ENCODE results near the gene SEC14L3.
"Not testable (repeated sequence)": the region's sequence is repeated elsewhere in the genome, so short reads cannot be mapped to it uniquely, and the experiment has no call there.

The SEC14L3 gene

DNA sequence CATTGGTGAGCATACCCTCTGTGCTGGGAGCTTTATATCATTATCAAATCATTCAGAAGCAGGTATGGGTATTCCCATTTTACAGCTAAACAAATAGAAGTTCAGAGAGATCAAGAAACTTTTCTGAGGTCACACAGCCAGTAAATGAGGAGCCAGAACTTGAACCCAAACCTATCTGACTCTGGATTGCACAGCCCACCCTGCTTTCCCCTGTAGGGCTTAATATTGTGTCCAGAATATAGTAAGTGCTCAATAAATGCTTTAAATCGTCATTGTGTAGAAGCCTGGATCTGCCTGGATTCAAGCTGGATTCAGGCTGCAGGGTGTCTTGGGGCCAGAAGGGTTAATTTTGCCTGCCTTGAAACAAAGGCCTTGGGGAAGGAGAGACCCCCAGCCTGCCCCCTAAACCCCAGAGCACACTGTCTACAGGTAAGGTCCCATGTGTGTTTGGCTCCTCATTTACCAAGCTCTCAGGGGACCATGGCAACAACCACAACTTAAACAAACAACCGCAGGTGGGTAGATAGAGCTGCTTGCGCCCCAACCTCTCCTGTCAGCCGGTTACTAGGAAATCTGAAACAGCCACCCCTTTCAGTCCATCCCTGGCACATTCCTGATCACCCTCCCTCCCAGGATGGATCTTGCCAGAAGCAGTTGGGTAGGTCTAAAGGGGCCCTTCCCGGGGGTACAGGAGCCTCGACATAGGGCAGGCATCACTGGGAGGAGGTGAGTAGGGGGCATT lies 3.0 kb upstream of the SEC14L3 start:
- no peaks in the 10 kb centered on the region for H3K9me3 ChIP-seq
- H3K4me3 ChIP-seq: no peak overlapping the region
- no peaks in the 10 kb centered on the region for H3K4me1 ChIP-seq
- in situ Hi-C loops (cut with MboI; ENCODE audit: low sequenced_read_pairs): no loop called here
- DNase-seq (ENCODE audit: low spot score in 2 of 2): no peak
- H3K27me3 ChIP-seq (ENCODE audit: low read depth): peaks cover 40% of the 10 kb centered on the region
- H3K36me3 ChIP-seq (replicated peaks): no peaks in the 10 kb centered on the region

DNA sequence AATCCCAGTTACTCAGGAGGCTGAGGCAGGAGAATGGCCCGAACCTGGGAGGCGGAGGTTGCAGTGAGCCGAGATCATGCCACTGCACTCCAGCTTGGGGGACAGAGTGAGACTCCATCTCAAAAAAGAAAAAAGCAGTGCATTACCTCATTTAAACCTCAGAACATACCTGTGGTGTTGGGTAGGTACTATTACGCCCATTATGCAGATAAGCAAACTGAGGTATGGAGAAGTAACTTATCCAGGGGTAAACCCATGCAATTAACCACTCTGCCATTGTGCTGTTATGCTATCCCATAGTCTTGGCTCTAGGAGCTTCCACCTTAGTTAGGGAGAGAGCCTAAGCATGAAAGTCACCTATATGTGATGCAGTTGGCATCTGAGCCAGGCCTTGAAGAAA lies 2.3 kb upstream of the SEC14L3 start:
- peaks cover 40% of the 10 kb centered on the region for H3K27me3 ChIP-seq (ENCODE audit: low read depth)
- no peaks in the 10 kb centered on the region for H3K4me1 ChIP-seq
- H3K36me3 ChIP-seq (replicated peaks): no peaks in the 10 kb centered on the region
- no peaks in the 10 kb centered on the region for H3K9me3 ChIP-seq
- H3K4me3 ChIP-seq: no peak overlapping the region
- in situ Hi-C loops (cut with MboI; ENCODE audit: low sequenced_read_pairs): no loop called here
- no peak for DNase-seq (ENCODE audit: low spot score in 2 of 2)

DNA sequence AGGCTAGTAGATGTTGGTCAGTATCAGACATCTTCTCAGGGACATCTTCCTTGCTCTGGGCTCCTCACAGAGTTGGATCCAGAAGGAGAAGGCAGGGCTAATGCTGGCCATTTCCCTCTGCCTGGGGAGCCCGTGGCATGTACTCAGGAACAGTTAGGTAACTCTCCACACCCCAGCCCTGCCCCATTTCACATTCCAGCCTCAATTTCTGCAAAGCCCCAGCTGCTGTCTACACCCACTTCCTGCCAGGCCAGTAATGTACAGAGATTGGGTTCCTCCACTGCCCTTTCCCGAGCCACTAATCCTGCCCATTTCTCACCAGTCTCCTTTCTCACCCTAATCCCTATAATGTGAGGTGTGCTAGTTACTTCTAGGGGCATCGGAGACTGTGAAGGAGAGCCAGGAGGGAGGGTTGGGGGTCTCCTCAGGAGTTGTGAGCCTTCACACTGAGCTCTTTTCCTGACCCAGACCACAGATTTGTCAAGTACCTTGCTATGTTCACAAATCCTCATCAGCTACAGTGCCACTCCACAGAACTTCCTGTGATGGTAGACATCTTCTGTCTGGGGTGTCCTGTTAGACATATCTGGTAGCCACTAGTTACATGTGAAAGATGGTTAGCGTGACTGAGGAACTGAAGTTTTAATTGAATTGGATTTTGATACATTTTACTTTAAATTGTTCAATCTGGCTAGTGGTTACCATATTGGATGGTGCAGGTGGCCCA lies 1.3 kb upstream of the SEC14L3 start:
- in situ Hi-C loops (cut with MboI; ENCODE audit: low sequenced_read_pairs): no loop called here
- Histone ChIP-seq H3K9me3 (no peaks in the 10 kb centered on the region), H3K4me3 (no peak overlapping the region), H3K4me1 (no peaks in the 10 kb centered on the region), H3K36me3 (replicated peaks) (no peaks in the 10 kb centered on the region), H3K27me3 (ENCODE audit: low read depth) (peaks cover 33% of the 10 kb centered on the region)
- no peak for DNase-seq (ENCODE audit: low spot score in 2 of 2)

DNA sequence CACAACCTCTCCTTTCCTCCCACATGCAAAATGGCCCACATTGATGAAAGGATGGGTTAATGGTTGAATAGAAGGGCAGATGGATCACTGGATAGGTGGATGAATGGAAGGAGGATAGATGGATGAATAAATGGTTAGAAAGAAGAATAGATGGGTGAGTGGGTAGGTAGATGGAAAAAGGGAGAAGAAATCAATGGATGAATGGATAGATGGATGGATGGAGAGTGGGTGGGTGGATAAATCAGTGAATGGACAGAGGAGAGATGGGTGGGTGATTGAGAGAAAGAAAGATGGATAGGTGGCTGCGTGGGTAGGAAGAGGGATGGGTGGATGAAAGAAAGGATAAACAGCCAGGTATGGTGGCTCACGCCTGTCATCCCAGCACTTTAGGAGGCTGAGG lies 1.2 kb downstream of the SEC14L3 start:
- peaks cover 26% of the 10 kb centered on the region for H3K27me3 ChIP-seq (ENCODE audit: low read depth)
- H3K4me3 ChIP-seq: no peak overlapping the region
- no peaks in the 10 kb centered on the region for H3K4me1 ChIP-seq
- in situ Hi-C loops (cut with MboI; ENCODE audit: low sequenced_read_pairs): no loop called here
- H3K9me3 ChIP-seq: no peaks in the 10 kb centered on the region
- DNase-seq (ENCODE audit: low spot score in 2 of 2): no peak
- no peaks in the 10 kb centered on the region for H3K36me3 ChIP-seq (replicated peaks)

DNA sequence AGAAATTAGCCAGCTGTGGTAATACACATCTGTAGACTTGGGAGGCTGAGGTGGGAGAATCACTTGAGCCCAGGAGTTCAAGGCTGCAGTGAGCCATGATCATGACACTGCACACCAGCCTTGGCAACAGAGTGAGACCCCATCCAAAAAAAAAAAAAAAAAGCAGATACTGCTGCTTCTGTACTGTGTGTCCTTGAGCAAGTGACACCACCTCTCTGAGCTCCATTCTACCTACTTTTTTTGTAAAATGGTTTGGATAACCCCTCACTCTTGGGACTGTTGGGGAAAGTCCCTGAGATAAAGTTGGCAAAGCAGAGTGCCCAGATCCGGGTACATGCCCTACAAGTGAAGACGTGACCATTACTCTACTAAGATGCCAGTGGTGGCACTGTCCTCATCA lies 2.7 kb downstream of the SEC14L3 start:
- Histone ChIP-seq H3K4me1 (no peaks in the 10 kb centered on the region), H3K4me3 (no peak overlapping the region), H3K9me3 (no peaks in the 10 kb centered on the region), H3K27me3 (ENCODE audit: low read depth) (peaks cover 20% of the 10 kb centered on the region), H3K36me3 (replicated peaks) (no peaks in the 10 kb centered on the region)
- in situ Hi-C loops (cut with MboI; ENCODE audit: low sequenced_read_pairs): no loop called here
- DNase-seq (ENCODE audit: low spot score in 2 of 2): no peak

DNA sequence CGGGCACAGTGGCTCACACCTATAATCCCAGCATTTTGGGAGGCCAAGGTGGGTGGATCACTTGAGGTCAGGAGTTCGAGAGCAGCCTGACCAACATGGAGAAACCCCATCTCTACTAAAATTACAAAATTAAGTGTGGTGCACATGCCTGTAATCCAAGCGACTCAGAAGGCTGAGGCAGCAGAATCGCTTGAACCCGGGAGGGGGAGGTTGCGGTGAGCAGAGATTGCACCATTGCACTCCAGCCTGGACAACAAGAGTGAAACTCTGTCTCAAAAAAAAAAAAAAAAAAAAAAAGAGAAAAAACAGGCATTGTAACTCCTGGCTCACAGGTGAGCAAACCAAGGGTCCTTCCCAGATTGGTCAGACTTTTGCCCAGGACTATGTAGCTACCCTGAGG lies 11.3 kb downstream of the SEC14L3 start:
- H3K36me3 ChIP-seq (replicated peaks); DNase-seq (ENCODE audit: low spot score in 2 of 2); H3K27me3 ChIP-seq (ENCODE audit: low read depth); H3K9me3 ChIP-seq; in situ Hi-C loops (cut with MboI; ENCODE audit: low sequenced_read_pairs); H3K4me3 ChIP-seq; H3K4me1 ChIP-seq: not testable (repeated sequence)

DNA sequence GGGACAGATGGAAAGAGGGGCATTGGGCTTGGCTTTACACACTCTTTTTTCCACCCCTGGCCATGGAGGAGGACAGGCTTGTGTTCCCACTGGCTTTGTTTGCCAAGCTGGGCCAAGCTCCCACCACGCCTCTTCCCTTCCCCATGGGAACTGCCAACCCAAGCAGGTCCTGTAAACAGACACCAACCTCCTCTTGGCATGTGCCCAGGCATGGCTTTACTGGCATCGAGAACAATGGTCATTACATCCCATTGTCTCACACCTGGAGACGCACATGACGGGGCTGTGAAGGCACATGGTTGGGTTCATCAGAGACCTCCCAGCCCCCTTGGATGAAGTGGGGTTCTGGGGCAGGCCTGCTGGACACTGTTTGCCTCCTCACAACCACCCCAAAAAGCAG lies 11.7 kb downstream of the SEC14L3 start:
- in situ Hi-C loops (cut with MboI; ENCODE audit: low sequenced_read_pairs): no loop called here

DNA sequence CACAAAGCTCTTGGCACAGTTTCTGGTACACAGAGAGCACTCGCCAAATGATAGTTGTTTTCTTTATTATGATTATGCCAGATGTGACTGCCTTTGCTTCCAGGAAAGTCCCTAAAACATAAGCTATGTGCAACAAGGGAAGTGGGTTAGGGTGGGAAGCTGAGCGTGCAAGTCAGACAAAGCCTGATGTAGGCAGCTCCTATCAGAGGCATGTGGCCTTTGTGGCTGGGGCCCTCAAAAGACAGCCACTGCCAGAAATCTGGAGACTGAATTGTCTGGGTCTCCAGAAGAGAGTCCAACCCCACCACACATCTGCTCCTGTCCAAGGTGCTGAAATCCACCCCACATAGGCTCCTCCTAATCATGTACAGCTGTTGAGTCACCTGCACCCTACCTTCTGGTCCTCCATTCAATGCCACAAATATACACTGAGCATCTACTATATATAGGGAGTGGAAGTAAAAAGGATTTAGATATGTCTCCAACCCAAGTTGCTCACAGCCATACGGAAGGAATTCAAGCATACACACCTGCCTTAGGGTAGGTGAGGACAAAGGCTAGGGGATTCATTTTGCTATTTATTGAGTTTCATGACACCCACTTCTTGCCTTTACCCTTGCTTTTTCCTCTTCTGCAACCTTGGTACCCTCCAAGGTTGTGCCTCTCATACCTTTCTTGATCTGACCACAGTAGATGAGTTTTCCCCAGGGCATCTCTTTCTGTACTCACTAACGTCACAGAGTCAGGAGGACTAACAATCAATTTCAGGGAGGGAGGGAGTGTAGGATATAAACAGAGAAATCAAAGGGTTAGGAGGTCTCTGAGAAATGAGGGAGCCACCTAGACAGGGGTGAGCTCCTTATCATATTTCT lies 12.4 kb downstream of the SEC14L3 start:
- peak in 1 of 2 experiments; percentile 58 for DNase-seq (ENCODE audit: low spot score in 2 of 2)
- no peak overlapping the region for H3K4me3 ChIP-seq
- no peaks in the 10 kb centered on the region for H3K36me3 ChIP-seq (replicated peaks)
- in situ Hi-C loops (cut with MboI; ENCODE audit: low sequenced_read_pairs): no loop called here
- H3K27me3 ChIP-seq (ENCODE audit: low read depth): no peaks in the 10 kb centered on the region
- no peaks in the 10 kb centered on the region for H3K9me3 ChIP-seq
- H3K4me1 ChIP-seq: no peaks in the 10 kb centered on the region

More for the DNA sequence above, 11.7 kb downstream of the SEC14L3 start:
- H3K27me3 ChIP-seq (ENCODE audit: low read depth): no peaks in the 10 kb centered on the region
- no peaks in the 10 kb centered on the region for H3K9me3 ChIP-seq
- no peak for DNase-seq (ENCODE audit: low spot score in 2 of 2)
- H3K4me1 ChIP-seq: no peaks in the 10 kb centered on the region
- H3K4me3 ChIP-seq: no peak overlapping the region
- no peaks in the 10 kb centered on the region for H3K36me3 ChIP-seq (replicated peaks)

DNA sequence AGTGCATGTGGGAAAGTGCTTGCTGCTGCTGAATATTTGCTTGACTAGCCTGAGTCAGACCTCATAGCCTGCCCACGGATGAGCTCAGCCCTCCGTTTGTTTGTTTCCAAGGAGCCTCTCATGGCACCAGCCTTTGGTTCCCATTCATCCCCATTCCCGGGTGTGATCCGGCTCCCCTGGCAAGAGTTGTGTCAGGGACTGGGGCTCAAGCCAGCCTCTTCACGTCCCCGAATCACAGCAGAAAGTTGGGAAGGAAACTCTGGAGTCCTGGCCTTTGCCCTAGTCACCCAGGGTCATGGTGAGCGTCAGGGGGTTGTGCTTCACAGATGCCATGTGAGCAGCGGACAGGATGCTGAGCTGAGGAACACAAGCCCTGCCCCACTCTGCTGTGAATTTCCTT lies 13.8 kb downstream of the SEC14L3 start:
- H3K27me3 ChIP-seq (ENCODE audit: low read depth): no peaks in the 10 kb centered on the region
- no peak for DNase-seq (ENCODE audit: low spot score in 2 of 2)
- H3K36me3 ChIP-seq (replicated peaks): no peaks in the 10 kb centered on the region
- in situ Hi-C loops (cut with MboI; ENCODE audit: low sequenced_read_pairs): no loop called here
- no peaks in the 10 kb centered on the region for H3K9me3 ChIP-seq
- H3K4me3 ChIP-seq: no peak overlapping the region
- H3K4me1 ChIP-seq: no peaks in the 10 kb centered on the region

DNA sequence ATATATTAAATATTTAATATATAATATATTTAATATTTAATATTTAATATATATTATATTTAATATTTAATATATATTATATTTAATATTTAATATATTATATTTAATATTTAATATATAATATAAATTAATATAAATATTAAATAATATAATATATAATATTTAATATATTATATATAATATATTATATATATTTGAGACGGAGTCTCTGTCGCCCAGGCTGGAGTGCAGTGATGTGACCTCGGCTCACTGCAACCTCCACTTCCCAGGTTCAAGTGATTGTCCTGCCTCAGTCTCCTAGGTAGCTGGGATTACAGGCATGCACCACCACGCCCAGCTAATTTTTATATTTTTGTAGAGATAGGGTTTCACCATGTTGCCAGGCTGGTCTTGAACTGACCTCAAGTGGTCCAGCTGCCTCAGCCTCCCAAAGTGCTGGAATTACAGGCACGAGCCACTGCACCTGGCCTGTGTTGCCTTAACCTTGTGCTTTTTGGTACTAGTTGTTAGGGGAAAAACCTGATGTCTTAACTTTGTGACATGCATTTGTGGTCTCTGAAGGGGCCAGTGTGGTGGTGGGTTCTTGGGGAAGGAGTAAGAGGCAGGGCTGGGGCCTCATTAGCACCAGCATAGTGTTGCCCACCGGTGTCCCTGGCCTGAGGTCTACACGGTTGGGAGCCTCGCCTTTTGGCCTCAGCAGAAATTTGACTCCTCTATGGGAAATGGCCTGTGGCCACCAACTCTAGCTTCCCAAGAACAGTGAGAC lies 16.6 kb downstream of the SEC14L3 start:
- H3K4me1 ChIP-seq: no peaks in the 10 kb centered on the region
- no peaks in the 10 kb centered on the region for H3K9me3 ChIP-seq
- in situ Hi-C loops (cut with MboI; ENCODE audit: low sequenced_read_pairs): no loop called here
- DNase-seq (ENCODE audit: low spot score in 2 of 2): no peak
- H3K36me3 ChIP-seq (replicated peaks): no peaks in the 10 kb centered on the region
- H3K4me3 ChIP-seq: no peak overlapping the region
- no peaks in the 10 kb centered on the region for H3K27me3 ChIP-seq (ENCODE audit: low read depth)

DNA sequence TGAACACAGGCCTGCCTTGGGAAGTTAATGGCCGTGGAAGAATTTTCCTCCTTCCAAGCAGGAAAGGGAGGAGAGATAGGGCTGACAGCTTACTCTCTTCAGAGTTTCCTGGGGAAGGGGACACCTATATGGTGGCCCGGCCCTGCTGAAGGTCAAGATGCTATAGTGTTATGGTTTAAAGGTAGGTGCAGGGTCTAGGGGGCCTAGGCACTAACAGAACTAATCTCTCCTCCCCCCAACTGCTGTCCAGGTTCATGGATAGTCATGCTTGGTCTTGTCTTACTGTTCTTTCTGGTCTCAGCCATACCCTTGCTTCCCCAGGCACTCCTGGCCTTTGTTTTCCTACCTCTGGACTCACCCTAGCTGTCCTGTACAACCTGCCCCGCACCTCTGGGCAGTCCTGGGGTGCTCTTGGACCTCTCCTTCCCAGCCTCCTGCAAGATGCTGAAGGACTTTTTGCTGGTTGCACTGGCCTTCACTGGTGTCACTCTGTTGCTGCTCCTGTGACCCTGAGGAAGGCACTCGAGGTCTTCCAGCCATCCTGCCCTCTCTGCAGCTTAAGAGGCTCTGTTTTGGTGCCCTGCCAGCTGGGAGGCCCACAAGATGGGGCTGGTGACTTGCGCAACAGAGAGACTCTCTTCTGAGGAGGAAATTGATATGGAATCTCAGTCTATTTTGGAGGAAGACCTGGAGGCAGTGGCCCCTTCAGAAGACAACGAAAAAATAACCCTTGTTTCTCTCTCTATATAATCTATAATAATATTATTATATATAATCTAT lies 17.9 kb downstream of the SEC14L3 start:
- H3K9me3 ChIP-seq: no peaks in the 10 kb centered on the region
- H3K4me3 ChIP-seq: no peak overlapping the region
- no peaks in the 10 kb centered on the region for H3K27me3 ChIP-seq (ENCODE audit: low read depth)
- in situ Hi-C loops (cut with MboI; ENCODE audit: low sequenced_read_pairs): no loop called here
- H3K36me3 ChIP-seq (replicated peaks): no peaks in the 10 kb centered on the region
- DNase-seq (ENCODE audit: low spot score in 2 of 2): peak in 1 of 2 experiments; percentile 45
- no peaks in the 10 kb centered on the region for H3K4me1 ChIP-seq

DNA sequence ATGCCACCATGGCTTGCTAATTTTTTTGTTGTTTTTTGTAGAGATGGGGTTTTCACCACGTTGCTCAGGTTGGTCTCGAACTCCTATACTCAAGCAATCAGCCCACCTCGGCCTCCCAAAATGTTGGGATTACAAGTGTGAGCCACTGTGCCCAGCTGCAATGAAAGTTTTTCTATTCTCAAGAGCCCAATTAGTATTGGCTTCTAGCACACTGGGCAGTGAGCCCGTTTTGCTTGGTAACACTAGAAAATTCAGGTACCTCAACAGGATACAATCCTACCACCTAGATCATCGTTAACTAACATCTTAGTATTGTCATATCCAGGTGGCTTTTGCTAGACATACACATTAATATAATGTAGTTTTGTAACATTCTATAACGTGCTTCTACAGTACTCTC lies 19.0 kb downstream of the SEC14L3 start:
- H3K9me3 ChIP-seq: no peaks in the 10 kb centered on the region
- H3K4me3 ChIP-seq: no peak overlapping the region
- in situ Hi-C loops (cut with MboI; ENCODE audit: low sequenced_read_pairs): no loop called here
- no peaks in the 10 kb centered on the region for H3K36me3 ChIP-seq (replicated peaks)
- no peaks in the 10 kb centered on the region for H3K27me3 ChIP-seq (ENCODE audit: low read depth)
- no peaks in the 10 kb centered on the region for H3K4me1 ChIP-seq
- DNase-seq (ENCODE audit: low spot score in 2 of 2): no peak

DNA sequence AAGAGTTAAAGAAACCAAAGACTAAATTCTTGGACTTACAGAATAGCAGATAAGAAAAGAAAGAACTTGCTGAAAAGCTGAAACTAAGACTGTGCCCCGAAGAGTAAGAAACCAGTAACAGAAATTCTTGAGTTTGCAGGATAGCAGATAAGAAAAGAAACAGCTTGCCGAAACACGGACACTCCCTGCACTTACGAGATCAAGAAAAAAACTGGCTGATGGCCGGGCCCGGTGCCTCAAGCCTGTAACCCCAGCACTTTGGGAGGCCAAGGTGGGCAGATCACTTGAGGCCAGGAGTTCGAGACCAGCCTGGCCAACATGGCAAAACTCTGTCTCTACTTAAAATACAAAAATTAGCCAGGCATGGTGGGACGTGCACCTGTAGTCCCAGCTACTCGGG lies 20.3 kb downstream of the SEC14L3 start:
- DNase-seq (ENCODE audit: low spot score in 2 of 2); H3K9me3 ChIP-seq; in situ Hi-C loops (cut with MboI; ENCODE audit: low sequenced_read_pairs); H3K36me3 ChIP-seq (replicated peaks); H3K4me3 ChIP-seq; H3K27me3 ChIP-seq (ENCODE audit: low read depth); H3K4me1 ChIP-seq: not testable (repeated sequence)

All from HAP-1 (cell line).